Fibroblast of skin of back (primary cell): Measurements from ENCODE around the gene LHFPL4. TPM values are rescaled to one million over a fixed set of nuclear protein-coding genes. Genes with fewer than 3 reads are reported as not detected.
"Not testable (repeated sequence)": the region's sequence is repeated elsewhere in the genome, so short reads cannot be mapped to it uniquely, and the experiment has no call there.

Experiments
- DNase-seq: peaks from one replicate; pipeline ENCODE4 v3.0.0-alpha.2; 2013
- polyA plus RNA-seq, 2 experiments: library from polyadenylated mRNA; unstranded; fragments of 120-200 nt; gene quantifications; one replicate each; pipeline ENCODE4 v1.2.1, GENCODE V29; 2013; ENCODE audit not compliant: insufficient read length in 2 of 2

Gene LHFPL4
- polyA plus RNA-seq (2013, experiment 1 of 2; ENCODE audit: insufficient read length) = not detected
- not detected for polyA plus RNA-seq (2013, experiment 2 of 2; ENCODE audit: insufficient read length)

DNA sequence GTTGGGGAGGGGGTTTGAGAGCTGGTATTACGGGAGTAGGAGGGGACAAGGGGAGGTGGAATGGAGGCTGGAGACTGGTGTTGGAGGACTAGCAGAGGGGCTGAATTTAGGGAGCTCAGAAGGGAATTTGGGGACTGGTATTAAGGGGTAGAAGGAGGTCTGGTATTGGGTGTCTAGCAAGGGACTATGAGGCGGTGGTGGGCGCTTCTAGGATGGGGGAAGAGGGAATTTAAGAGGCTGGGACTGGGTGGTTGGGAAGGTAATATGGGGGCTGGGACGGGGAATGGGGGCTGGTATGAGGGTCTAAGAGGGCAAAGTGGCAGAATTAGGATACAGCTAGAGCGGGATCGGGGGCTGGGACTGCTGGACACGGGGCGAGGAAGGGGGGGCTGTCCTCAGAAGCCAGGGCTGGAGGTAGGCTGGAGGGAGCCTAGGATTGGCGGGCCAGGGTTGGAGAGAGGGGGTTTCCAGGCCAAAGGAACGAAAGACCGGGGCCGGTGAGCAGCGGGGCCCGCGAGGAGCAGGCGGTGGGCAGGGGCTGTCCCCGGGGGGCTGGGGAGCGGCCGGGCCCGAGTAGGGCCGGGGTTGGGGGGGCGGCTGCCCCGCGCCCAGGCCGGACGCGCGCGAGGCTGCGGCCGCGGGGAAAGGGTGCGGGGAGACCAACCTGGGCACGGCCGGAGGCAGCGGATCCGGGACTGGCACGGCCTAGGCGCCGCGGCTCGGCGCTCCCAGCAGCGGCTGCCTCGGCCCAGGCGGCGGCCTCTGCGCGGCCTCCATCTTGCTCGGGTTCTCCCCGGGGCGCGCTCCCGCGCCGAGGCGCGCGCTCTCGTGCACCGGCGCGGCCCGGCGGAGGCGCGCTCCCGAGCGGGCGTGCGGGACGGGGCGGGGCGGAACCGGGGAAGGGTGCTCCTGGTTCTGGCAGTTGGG is at the start of gene LHFPL4:
Gene LHFPL4, minus strand, starts transcription at position 802 of the 927 bp plus-strand sequence. CDS start 1,143 bp downstream, outside the sequence.
- no peak for DNase-seq

DNA sequence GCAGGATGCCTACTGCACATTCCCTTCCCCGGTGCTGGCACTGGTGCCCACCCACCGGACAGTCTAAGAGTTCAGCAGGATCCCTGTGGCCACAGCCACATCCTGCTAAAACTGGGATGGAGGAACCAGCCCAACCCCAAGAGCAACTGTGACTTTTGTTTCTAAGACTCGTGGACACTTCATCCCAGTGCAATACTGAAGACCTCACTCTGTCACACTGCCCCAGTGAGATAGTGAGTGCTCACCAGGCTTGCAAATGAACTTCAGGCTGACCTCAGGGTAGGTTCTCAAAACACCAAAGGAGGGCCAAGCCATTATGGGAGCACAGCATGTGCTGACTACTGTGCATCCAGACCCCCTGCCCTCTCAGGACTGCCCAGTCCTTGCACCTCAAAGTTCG is 49.0 kb upstream of the LHFPL4 start:
- DNase-seq = no peak

DNA sequence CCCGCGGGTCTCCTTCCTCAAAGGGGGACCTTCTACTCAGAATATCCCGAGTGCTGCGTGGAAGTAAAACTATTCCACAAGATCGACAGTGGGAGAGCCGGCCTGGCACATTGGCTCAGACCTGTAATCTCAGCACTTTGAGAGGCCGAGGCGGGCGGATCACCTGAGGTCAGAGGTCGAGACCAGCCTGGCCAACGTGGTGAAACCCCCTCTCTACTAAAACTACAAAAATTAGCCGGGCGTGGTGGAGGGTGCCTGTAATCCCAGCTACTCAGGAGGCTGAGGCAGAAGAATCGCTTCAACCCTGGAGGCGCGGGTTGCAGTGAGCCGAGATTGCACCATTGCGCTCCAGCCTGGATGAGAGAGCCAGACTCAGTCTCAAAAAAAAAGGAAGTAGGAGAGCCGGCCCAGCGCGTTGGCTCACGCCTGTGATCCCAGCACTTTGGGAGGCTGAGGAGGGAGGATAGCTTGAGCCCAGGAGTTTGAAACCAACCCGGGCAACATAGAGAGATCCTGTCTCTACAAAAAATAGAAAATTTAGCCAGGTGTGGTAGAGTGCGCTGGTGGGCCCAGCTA is 47.5 kb upstream of the LHFPL4 start:
- DNase-seq = not testable (repeated sequence)

DNA sequence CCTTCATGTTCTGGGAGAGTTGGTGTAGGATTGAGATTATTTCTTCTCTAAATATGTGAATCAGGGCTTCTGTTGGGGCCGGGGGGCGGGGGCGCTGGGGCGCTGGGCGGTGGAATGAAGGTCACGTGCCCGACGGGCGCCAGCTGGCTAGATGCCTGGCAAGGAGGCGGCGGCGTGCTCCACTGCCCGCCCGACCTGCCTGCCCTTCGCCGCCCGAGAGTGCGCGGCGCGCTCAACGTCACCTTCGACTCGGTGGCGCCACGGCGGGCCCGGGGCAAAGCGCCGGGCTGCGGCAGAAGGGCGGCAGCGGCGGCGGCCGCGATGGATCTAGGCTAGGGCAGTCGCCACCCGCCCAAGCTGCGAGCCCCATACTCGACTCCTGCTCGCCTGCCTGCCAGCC is 47.0 kb upstream of the LHFPL4 start:
- peak; percentile 18 for DNase-seq

DNA sequence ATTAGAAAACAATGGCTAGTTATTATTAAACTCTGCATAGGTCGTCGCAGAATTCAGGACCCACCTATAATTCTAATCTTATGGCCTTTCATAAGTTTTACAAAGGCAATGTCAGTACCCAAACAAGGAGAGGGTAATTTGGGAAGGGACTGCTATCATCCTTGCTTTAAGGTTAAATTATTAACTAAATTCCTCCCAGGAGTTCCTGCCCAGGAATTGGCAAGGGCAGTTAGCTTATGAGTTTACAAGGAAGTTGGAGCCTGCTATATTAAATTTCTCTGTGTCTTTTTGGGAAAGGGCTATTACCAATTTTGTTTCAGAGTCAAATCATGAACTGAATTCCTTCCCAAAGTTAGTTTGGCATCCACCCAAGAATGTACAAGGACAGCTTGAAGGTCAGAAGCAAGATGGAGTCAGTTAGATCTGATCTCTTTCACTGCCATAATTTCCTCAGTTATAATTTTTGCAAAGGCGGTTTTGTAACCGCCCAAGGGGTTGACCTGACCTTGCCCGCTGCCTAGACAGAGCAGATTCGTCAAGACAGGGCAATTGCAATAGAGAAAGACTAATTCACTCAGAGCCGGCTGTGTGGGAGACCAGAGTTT is 45.3 kb upstream of the LHFPL4 start:
- no peak for DNase-seq

DNA sequence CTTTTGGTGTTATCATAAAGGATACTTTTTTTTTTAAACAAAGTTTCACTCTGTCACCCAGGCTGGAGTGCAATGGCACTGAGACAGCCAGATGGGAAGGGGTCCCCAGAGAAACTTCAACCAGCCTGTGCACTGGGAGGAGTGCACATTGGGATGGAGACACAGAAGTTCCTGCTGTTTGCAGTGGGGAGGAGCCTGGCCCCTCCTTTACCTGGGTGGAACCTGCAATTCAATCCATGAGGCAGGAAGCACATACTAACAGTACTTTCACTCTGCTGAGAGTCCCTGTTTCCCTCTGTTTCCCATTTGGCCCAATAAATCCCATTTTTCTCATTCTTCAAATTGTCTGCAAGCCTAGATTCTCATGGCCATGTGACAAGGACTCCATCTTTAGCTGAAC is 42.3 kb upstream of the LHFPL4 start:
- DNase-seq = no peak

DNA sequence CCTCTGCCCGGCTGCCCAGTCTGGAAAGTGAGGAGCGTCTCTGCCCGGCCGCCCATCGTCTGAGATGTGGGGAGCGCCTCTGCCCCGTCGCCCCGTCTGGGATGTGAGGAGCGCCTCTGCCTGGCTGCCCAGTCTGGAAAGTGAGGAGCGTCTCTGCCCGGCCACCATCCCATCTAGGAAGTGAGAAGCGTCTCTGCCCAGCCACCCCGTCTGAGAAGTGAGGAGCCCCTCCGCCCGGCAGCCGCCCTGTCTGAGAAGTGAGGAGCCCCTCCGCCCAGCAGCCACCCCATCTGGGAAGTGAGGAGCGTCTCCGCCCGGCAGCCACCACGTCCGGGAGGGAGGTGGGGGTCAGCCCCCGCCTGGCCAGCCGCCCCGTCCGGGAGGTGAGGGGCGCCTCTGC is 38.2 kb upstream of the LHFPL4 start:
- DNase-seq = not testable (repeated sequence)

DNA sequence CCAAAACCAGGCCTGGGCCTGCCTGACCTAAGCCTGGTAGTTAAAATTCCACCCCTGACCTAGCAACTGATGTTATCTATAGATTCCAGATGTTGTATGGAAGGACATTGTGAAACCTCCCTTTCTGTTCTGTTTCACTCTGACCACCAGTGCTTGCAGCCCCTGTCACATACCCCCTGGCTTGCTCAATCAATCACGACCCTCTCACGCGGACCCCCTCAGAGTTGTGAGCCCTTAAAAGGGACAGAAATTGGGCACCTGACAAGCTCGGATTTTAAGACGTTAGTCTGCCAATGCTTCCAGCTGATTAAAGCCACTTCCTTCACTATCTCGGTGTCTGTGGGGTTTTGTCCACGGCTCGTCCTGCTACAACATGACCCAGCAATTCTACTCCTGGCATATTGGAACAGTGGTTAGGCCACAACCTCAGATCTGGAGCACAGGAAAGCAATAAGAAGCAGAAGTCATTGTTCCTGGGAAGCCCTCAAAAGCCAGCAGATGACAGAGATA is 36.7 kb upstream of the LHFPL4 start:
- no peak for DNase-seq

DNA sequence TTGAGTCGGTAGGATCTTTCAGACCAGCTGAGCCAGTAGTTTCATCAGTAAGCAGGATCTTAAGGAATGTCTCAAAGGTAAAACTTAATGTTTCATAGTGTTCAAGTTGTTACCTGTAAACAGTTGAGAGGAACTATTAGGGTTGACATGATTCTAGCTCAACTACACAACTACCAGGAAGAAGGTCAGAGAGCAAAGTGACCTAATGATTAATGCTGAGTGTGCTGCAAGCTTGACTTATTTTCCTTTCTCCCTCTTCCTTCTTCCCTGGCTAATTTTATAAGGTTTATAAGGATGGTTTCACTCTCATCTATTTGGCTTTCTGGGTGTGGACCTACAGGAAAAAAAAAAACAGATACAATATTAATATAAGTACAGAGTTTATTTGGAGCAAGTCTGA is 30.2 kb upstream of the LHFPL4 start:
- DNase-seq = no peak

DNA sequence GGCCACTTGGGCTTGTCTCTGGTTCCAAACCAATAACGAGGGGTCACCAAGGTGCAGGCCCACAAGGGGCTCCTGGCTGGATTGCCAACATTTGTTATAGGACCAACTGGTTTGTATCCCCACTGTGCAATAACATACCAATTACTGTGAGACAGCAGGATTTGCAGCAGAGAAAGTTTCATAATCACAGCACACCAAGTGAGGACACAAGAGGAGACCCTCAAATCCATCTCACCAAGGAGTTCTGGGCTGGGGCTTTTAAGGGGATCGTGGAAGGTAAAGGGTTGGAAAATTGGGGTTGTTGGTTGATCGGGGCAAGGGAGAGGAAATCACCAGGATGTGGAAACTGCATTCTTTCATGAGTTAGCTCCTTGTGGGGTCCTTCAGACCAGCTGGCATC is 29.7 kb upstream of the LHFPL4 start:
- no peak for DNase-seq

DNA sequence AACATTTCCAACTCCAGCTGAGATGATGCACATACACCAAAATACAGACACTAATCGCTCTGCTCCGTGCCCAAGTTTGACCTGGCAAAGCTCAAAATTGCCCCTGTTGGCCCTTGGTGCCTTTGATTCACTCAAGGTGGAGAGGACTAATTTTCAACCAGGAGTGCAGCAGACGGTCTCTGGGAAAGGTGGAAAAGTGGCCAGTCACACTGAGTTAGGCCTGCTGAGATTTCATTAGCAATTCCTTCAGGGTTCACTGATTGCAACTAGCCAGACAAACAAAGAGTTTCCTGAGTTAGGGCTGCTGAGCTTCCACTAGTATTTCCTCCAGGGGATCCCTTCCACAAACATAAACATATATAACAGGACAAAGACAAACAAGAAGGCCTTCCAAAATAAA is 28.7 kb upstream of the LHFPL4 start:
- no peak for DNase-seq

DNA sequence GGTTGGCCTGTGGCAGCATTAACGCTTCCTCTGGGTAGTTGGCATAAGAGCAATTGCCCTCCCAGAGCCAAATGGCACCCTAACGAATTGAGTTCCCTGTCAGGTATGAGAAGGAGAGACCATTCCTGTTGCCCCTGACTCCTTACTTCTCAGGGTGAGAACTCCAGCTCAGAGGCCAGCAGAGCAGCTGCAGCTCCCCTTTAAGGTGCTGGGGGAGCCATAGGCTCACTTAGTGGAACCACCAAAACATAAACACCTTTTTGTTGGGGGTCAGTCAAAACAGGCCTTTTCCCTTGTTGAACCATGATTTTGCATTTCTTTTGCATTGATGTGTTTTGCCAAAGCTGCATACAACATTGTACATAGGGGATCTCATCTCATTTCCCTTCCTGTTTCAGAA is 28.1 kb upstream of the LHFPL4 start:
- DNase-seq = no peak

DNA sequence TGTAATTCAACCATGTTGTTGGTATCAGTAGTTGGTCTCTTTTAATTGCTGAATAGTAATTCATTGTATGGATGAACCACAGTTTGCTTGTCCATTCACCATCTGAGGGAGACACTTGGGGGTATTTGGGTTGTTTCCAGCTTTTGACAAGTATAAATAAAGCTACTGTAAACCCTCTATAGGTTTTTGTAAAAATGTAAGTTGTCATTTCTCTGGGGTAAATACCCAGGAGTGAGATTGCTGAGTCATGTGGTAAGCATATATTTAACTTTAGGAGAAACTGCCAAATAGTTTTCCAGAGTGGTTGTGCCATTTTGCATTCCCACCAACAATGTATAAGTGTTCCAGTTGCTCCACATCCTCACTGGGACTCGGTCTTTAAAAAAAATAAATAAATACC is 15.4 kb upstream of the LHFPL4 start:
- DNase-seq = no peak

DNA sequence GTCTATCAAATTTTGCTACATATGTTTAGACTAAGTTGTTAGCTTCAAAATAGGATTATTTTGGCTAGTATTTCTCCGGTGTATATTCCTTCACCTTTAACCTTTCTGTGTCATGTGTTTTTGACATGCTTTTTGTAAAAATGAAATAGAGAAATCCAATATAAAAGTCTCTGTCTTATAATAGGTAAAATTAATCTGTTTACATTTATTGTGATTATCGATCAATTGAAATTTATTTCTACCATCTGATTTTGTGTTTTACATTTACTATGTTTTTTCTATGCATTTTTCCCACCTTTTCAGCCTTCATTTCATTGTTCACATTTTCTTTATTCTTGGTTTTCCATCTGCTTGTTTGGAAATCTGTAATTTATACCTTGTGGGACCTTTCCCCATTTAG is 11.7 kb upstream of the LHFPL4 start:
- no peak for DNase-seq

DNA sequence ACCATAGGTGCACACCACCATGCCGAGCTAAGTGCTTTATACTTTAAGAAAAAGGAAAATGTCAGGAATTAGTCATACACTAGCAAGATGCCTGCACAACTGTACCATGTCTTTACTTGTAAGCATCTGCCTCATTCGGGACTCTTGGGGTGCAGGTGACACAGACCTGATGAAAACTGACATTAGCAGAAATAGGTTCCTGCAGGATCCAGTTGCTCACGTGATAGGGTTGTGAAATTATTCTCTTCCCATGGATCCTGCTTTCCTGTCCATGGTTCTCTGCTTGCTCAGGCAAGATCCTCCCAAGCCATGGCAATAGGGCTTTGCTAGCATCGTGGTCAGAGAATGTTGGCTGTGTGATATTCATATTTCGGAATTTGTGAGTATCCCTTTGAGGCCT is 10.2 kb upstream of the LHFPL4 start:
- no peak for DNase-seq

DNA sequence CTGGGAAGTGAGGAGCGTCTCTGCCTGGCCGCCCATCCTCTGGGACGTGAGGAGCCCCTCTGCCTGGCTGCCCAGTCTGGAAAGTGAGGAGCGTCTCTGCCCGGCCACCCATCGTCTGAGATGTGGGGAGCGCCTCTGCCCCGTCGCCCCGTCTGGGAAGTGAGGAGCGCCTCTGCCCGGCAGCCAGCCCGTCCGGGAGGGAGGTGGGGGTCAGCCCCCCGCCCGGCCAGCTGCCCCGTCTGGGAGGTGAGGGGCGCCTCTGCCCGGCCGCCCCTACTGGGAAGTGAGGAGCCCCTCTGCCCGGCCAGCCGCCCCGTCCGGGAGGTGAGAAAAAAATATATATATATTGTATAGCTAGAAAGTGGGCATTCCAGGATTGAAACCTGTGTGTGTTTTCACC is 6.4 kb upstream of the LHFPL4 start:
- DNase-seq = not testable (repeated sequence)

DNA sequence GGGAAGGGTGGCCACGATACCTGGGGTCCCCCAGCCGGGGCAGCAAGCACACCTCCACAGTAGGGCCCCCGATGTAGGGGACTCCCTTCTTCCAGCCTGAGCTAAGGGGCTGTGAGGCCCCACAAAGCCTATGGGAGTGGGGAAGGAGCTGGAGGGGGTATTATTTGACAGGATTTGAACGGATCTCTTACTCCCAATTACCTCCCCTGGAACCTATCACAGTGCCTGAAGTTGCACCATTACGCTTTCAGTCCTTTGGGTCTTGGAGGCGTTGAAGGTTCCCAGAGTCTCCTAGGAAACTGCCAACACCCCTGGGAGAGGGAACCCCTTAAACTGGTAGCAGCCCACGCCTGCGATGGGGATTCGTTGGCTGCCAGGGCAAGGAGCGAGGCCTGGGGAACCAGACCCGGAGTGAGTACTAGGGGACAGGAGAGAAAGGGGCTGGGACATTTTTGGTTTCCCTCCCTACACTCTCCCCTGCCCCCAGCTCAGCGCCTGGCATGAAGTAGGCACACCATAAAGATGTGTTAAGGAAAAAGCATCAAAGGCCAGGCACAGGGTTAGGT is 409 bp upstream of the LHFPL4 start:
- no peak for DNase-seq

DNA sequence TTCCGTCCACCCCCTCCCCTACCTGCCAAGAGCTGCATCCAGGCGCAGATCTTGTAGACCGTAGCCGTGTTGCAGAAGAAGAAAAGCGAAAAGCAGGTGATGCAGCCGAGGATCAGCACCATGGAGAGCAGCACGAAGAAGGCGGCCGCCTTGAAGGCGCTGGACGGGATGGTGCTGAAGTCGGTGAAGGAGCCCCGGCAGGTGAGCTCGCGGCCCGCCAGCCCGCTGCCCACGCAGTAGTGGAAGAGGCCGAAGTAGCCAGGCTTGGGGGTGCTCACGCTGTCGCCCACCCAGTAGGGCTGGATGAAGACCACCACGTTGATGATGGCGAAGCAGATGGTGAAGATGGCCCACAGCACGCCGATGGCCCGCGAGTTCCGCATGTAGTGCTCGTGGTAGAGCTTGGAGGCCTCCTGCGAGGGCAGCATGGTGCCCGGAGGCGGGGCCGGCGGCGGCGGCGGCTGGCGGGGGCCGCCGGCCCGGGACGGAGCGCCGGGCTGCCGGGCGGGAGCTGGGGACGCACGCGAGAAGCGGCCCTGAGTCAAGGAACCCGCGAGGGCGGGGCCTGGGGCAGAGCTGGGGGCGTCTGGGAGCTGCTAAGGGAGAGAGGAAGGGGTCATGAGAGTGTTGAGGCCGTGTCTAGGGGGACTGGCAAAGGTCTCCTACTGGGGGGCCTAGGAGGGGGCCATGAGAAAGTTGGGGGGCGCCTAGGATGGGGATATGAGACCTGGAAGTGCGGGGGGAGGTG is 1.2 kb downstream of the LHFPL4 start:
- peak; percentile 50 for DNase-seq

DNA sequence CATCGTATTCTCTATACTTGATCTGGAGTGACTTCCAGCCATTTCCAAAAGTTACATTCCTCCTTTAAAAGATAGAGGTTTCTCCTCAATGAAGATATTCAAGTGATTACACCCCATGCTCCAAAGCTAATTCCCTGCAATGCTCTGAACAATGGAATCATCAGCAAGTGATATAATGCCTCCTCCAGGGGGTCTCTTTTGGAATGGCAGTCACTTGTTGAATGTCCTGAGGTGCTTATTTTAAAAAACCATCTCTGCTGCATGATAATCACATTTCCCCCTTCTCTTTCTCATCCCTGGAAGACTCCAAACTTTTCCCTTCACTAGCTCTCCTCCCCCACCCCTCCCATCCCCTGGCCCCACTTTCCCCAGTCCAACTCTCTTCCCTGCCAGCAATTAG is 2.6 kb downstream of the LHFPL4 start:
- DNase-seq = no peak

DNA sequence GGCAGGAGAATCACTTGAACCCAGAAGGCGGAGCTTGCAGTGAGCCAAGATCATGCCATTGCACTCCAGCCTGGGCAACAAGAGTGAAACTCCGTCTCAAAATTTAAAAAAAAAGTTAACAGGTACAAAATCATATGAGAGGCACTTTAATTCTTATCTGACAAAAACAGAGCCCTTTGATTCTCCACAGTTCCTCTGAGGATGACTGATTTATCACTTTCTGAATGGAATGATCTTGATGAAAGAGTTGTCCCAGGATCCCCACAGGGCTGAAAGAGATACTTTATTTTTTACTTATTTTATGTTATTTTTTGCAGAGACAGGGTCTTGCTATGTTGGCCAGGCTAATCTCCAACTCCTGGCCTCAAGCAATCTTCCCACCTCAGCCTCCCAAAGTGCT is 4.0 kb downstream of the LHFPL4 start:
- DNase-seq = no peak

DNA sequence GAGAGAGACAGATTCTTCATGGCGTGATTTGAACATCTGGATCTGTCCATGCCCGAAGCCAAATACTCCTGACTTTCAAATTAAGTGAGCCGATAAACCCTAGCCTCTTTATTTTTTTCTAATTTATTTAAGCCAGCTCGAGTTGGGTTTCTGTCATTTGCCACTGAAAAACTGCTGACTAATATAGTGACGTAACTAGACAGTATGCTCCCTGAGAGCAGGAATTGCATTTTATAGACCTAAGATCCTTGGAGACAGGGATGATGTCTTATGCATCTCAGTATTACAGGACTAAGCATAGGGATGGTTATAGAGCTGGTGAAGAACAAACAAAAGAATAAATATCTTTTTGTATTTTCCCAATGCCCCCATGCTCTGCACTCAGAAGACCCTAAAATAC is 4.6 kb downstream of the LHFPL4 start:
- DNase-seq = no peak

DNA sequence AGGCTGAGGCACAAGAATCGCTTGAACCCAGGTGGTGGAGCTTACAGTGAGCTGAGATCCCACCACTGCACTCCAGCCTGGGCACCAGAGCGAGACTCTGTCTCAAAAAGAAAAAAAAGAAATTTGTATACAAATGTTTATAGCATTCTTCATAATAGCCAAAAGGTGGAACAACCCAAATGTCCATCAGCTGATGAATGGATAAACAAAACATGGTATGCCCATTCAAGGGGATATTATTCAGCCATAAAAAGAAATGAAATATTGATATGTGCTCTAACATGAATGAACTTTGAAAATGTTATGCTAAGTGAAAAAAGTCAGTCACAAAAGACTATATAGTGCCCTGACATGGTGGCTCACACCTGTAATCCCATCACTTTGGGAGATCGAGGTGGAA is 11.4 kb downstream of the LHFPL4 start:
- DNase-seq = no peak
